BE2C (cell line): ENCODE measurements around the gene FXYD3.
"Not testable (repeated sequence)": the region's sequence is repeated elsewhere in the genome, so short reads cannot be mapped to it uniquely, and the experiment has no call there.

Experiments
- DNase-seq: peaks from one replicate; pipeline ENCODE4 v3.0.0-alpha.2; 2020
- H3K27me3 ChIP-seq: fragments of 250-450 bp; sonication (Bioruptor Pico); 2 replicates; pipeline ENCODE4 v1.5.1; 2020; ENCODE audit warnings: mild to moderate bottlenecking
- H3K36me3 ChIP-seq: fragments of 250-450 bp; sonication (Bioruptor Pico); 2 replicates; pipeline ENCODE4 v1.5.1; 2020; ENCODE audit warnings: mild to moderate bottlenecking
- H3K4me1 ChIP-seq: fragments of 250-450 bp; sonication (Bioruptor Pico); 2 replicates; pipeline ENCODE4 v1.5.1; 2020
- H3K4me3 ChIP-seq: 2 replicates; pipeline ENCODE4 v1.5.1; 2011; ENCODE audit warnings: low read depth, low read length
- H3K9me3 ChIP-seq: fragments of 250-450 bp; sonication (Bioruptor Pico); 2 replicates; pipeline ENCODE4 v1.5.1; 2020
- CTCF ChIP-seq: IDR thresholded peaks from 2 replicates; pipeline ENCODE4 v1.5.1; 2012; ENCODE audit warnings: mild to moderate bottlenecking, low read depth, low read length

Gene FXYD3

GRCh38 chr19:35144600-35145436 is 29.2 kb downstream of the FXYD3 start:
- Histone ChIP-seq H3K9me3 (no peaks in the 10 kb centered on the region), H3K4me1 (peaks cover 4% of the 10 kb centered on the region), H3K4me3 (no peak overlapping the region), H3K27me3 (peaks cover 30% of the 10 kb centered on the region), H3K36me3 (no peaks in the 10 kb centered on the region)
- no peak for TF ChIP-seq CTCF
- no peak for DNase-seq

- no peaks in the 10 kb centered on the region for H3K4me1 ChIP-seq
- no peak for TF ChIP-seq CTCF
- no peak for DNase-seq
These were observed 31.3 kb downstream of the FXYD3 start for GRCh38 chr19:35146746-35147459.

GRCh38 chr19:35149463-35149862 is 33.8 kb downstream of the FXYD3 start:
- Histone ChIP-seq H3K4me3 (no peak overlapping the region), H3K36me3 (no peaks in the 10 kb centered on the region), H3K4me1 (no peaks in the 10 kb centered on the region), H3K9me3 (no peaks in the 10 kb centered on the region), H3K27me3 (peaks cover 33% of the 10 kb centered on the region)
- TF ChIP-seq CTCF, result no peak
- no peak for DNase-seq

More at GRCh38 chr19:35146746-35147459, 31.3 kb downstream of the FXYD3 start:
- H3K27me3 ChIP-seq, result peaks cover 34% of the 10 kb centered on the region
- no peaks in the 10 kb centered on the region for H3K9me3 ChIP-seq
- no peaks in the 10 kb centered on the region for H3K36me3 ChIP-seq
- H3K4me3 ChIP-seq, result no peak overlapping the region

GRCh38 chr19:35150445-35150844 is 34.8 kb downstream of the FXYD3 start:
- Histone ChIP-seq H3K36me3 (no peaks in the 10 kb centered on the region), H3K27me3 (peaks cover 38% of the 10 kb centered on the region), H3K4me3 (no peak overlapping the region), H3K4me1 (no peaks in the 10 kb centered on the region), H3K9me3 (no peaks in the 10 kb centered on the region)
- DNase-seq, result no peak
- TF ChIP-seq CTCF, result no peak

GRCh38 chr19:35151273-35152065 is 35.8 kb downstream of the FXYD3 start:
- no peak for TF ChIP-seq CTCF
- Histone ChIP-seq H3K9me3 (no peaks in the 10 kb centered on the region), H3K4me1 (no peaks in the 10 kb centered on the region), H3K4me3 (no peak overlapping the region), H3K36me3 (no peaks in the 10 kb centered on the region), H3K27me3 (peaks cover 48% of the 10 kb centered on the region)
- DNase-seq, result no peak

GRCh38 chr19:35153129-35153522 is 37.5 kb downstream of the FXYD3 start:
- not testable (repeated sequence) for DNase-seq, H3K4me1 ChIP-seq, H3K4me3 ChIP-seq, H3K9me3 ChIP-seq, H3K36me3 ChIP-seq
- peaks cover 65% of the 10 kb centered on the region for H3K27me3 ChIP-seq
